Measurements from ENCODE around the gene TMPRSS9.

DNA sequence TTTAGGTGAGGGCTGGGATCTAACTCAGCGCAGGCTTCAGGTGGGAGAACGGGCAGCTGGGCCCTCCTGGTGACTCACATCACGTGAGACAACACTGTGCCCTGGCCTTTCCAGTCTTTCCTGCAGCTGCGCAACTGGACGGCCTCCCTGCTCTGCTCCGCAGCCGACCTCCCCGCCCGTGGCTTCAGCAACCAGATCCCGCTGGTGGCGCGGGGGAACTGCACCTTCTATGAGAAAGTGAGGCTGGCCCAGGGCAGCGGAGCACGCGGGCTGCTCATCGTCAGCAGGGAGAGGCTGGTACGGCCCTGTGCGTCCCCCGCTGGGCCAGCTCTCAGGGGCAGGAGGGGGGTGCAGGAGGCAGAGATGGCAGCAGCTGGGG, 22.7 kb upstream of the TMPRSS9 start:
- TF ChIP-seq, protein P1, sequence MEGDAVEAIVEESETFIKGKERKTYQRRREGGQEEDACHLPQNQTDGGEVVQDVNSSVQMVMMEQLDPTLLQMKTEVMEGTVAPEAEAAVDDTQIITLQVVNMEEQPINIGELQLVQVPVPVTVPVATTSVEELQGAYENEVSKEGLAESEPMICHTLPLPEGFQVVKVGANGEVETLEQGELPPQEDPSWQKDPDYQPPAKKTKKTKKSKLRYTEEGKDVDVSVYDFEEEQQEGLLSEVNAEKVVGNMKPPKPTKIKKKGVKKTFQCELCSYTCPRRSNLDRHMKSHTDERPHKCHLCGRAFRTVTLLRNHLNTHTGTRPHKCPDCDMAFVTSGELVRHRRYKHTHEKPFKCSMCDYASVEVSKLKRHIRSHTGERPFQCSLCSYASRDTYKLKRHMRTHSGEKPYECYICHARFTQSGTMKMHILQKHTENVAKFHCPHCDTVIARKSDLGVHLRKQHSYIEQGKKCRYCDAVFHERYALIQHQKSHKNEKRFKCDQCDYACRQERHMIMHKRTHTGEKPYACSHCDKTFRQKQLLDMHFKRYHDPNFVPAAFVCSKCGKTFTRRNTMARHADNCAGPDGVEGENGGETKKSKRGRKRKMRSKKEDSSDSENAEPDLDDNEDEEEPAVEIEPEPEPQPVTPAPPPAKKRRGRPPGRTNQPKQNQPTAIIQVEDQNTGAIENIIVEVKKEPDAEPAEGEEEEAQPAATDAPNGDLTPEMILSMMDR (IDR thresholded peaks at IDR 0.05), result peak in 1 of 6 experiments; percentile 17
- no peak for TF ChIP-seq POLR2A (IDR thresholded peaks at IDR 0.05)
